ENCODE measurements around the gene DOCK6.

DNA sequence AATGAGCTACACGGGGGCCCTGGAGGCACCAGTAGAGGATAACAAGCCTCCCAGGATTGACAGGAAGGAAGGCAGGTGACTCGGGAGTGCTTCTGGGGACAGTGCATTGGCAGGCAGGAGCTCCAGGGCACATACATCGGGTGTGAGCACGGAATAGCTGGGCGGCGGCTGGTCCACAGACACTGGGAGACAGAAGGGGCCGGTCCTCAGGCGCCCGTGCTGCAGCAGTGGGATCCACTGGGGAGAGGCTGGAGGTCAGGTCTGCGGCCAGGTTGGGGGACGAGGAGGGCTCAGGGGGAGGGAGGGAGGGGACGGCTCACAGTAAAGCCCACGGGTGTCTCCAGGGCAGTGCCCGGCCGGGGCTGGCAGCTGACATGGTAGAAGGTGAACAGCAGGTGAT is 25.0 kb downstream of the DOCK6 start:
- TF ChIP-seq CTCF (IDR thresholded peaks at IDR 0.05), result no peak
- no peak for TF ChIP-seq POLR2A (IDR thresholded peaks at IDR 0.05)
